ENCODE data around the gene PTPRN.
"Not testable (repeated sequence)": the region's sequence is repeated elsewhere in the genome, so short reads cannot be mapped to it uniquely, and the experiment has no call there.

The PTPRN gene

GRCh38 chr2:219287580-219288265 is 21.5 kb downstream of the PTPRN start:
- no peak for DNase-seq (ENCODE audit: low read depth)

- not testable (repeated sequence) for DNase-seq (ENCODE audit: low read depth)
These were observed 22.1 kb downstream of the PTPRN start for GRCh38 chr2:219287116-219287440.

GRCh38 chr2:219286436-219287115 is 22.6 kb downstream of the PTPRN start:
- no peak for DNase-seq (ENCODE audit: low read depth)

GRCh38 chr2:219285894-219286425 is 23.2 kb downstream of the PTPRN start:
- no peak for DNase-seq (ENCODE audit: low read depth)

GRCh38 chr2:219285373-219285735 is 23.8 kb downstream of the PTPRN start:
- no peak for DNase-seq (ENCODE audit: low read depth)

GRCh38 chr2:219284501-219285372 is 24.5 kb downstream of the PTPRN start:
- no peak for DNase-seq (ENCODE audit: low read depth)

GRCh38 chr2:219282943-219283581 is 26.1 kb downstream of the PTPRN start:
- no peak for DNase-seq (ENCODE audit: low read depth)

- no peak for DNase-seq (ENCODE audit: low read depth)
These were observed 26.8 kb downstream of the PTPRN start for GRCh38 chr2:219282375-219282774.

GRCh38 chr2:219281588-219281987 is 27.6 kb downstream of the PTPRN start:
- DNase-seq (ENCODE audit: low read depth), result no peak

GRCh38 chr2:219280651-219281050 is 28.6 kb downstream of the PTPRN start:
- no peak for DNase-seq (ENCODE audit: low read depth)

GRCh38 chr2:219279916-219280516 is 29.2 kb downstream of the PTPRN start:
- DNase-seq (ENCODE audit: low read depth), result no peak

- DNase-seq (ENCODE audit: low read depth), result peak; percentile 99
These were observed 29.9 kb downstream of the PTPRN start, which contains the start of gene DNAJB2 for GRCh38 chr2:219279151-219279915. DNAJB2 (plus strand) TSS chr2:219279366; CDS start chr2:219279834, 468 bp downstream.

- no peak for DNase-seq (ENCODE audit: low read depth)
These were observed 30.5 kb downstream of the PTPRN start for GRCh38 chr2:219278655-219279150.

- peak; percentile 68 for DNase-seq (ENCODE audit: low read depth)
These were observed 31.2 kb downstream of the PTPRN start for GRCh38 chr2:219277703-219278654.

- no peak for DNase-seq (ENCODE audit: low read depth)
These were observed 34.8 kb downstream of the PTPRN start for GRCh38 chr2:219274361-219274921.

GRCh38 chr2:219273937-219274336 is 35.3 kb downstream of the PTPRN start:
- DNase-seq (ENCODE audit: low read depth), result no peak

- DNase-seq (ENCODE audit: low read depth), result no peak
These were observed 36.2 kb downstream of the PTPRN start for GRCh38 chr2:219272995-219273394.

GRCh38 chr2:219272356-219272755 is 36.8 kb downstream of the PTPRN start:
- no peak for DNase-seq (ENCODE audit: low read depth)

GRCh38 chr2:219271021-219271420 is 38.2 kb downstream of the PTPRN start:
- no peak for DNase-seq (ENCODE audit: low read depth)
